Endothelial cell (in vitro differentiated cells): Measurements from ENCODE around the gene DYNLT1. TPM values are rescaled to one million over a fixed set of nuclear protein-coding genes. Genes with fewer than 3 reads are reported as not detected.
"Not testable (repeated sequence)": the region's sequence is repeated elsewhere in the genome, so short reads cannot be mapped to it uniquely, and the experiment has no call there.

ENCODE experiments used
- DNase-seq: peaks from one replicate; pipeline ENCODE4 v3.0.0; 2021; ENCODE audit warnings: low spot score
- H3K27ac Mint-ChIP-seq: one replicate; pipeline ENCODE4 v1.8.0; 2021; ENCODE audit warnings: mixed read lengths, inconsistent platforms; ENCODE audit not compliant: unreplicated experiment
- H3K27me3 Mint-ChIP-seq: one replicate; pipeline ENCODE4 v1.8.0; 2021; ENCODE audit warnings: mild to moderate bottlenecking, moderate library complexity, mixed read lengths, inconsistent platforms; ENCODE audit not compliant: unreplicated experiment
- H3K36me3 Mint-ChIP-seq: one replicate; pipeline ENCODE4 v1.8.0; 2021; ENCODE audit warnings: mild to moderate bottlenecking, low read depth, mixed read lengths, inconsistent platforms; ENCODE audit not compliant: unreplicated experiment
- H3K4me1 Mint-ChIP-seq: one replicate; pipeline ENCODE4 v1.8.0; 2021; ENCODE audit warnings: mild to moderate bottlenecking, mixed read lengths, inconsistent platforms; ENCODE audit not compliant: unreplicated experiment
- H3K4me3 Mint-ChIP-seq: one replicate; pipeline ENCODE4 v1.8.0; 2021; ENCODE audit warnings: mild to moderate bottlenecking, mixed read lengths, inconsistent platforms; ENCODE audit not compliant: unreplicated experiment
- H3K9me3 Mint-ChIP-seq: one replicate; pipeline ENCODE4 v1.8.0; 2021; ENCODE audit warnings: mixed read lengths, inconsistent platforms; ENCODE audit not compliant: unreplicated experiment
- total RNA-seq: library from RNA; stranded (reverse); fragmentation: NEBNext Ultra II Directional; extraction: Animal tissue kit (Norgen Biotek cat#: 25700); gene quantifications from one replicate; pipeline ENCODE4 v1.2.1, GENCODE V29; 2021; ENCODE audit not compliant: unreplicated experiment
- TF ChIP-seq, protein P1 (sequence below): fragments of 200-600 bp; sonication (generic); IDR thresholded peaks from one replicate; pipeline ENCODE4 v1.5.0; 2021; ENCODE audit warnings: antibody characterized with exemption; ENCODE audit not compliant: unreplicated experiment

The DYNLT1 gene
- total RNA-seq, 1 donor from 2014 or later = 115 TPM

DNA sequence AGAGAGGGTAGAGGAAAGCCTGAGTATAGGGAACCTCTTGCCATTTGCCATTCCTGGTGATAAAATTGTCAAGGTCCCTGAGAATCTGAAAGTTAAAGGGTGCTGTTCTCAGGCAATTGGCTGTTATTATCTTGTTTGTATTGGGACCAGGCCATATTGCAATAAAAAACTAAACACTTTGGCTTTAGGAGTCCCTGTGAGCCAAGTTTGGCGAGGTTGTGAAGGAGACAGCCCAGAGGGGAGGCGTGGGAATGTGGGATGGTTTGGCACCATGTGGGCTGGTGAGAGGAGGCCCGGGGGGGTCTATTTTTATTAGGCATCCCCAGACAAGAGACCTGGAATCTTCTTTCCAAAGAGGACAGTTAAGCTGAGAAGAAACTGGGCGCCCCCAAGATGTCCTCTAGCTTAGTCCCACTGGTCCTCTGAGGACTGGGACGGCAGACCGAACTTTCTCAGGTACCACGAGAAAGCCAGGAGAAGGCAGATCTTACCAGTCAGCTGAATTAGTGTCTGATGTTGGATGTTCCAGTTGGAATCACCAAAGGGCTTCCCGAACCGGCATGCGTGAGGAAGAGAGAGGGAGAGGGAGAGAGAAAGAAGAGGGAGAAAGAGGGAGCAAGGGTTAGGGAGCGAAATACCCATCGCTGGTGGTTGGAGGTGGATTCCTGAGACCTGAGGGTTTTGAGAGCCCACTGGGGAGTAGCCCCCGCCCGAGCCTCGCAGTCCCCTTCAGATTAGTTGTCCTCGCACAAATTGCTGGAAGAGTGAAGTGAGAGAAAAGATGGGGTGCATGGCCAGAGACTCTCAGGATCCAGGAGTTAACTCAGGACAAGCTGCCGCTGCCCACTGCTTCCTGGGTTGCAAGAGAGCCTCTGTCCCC lies 24.4 kb downstream of the DYNLT1 start:
- Mint-ChIP-seq H3K9me3 (no peaks in the 10 kb centered on the region), H3K4me1 (peaks cover 3% of the 10 kb centered on the region), H3K36me3 (peaks cover 44% of the 10 kb centered on the region), H3K4me3 (no peak overlapping the region), H3K27me3 (peaks cover 10% of the 10 kb centered on the region), H3K27ac (no peak overlapping the region)
- no peak for DNase-seq
- TF ChIP-seq, protein P1, sequence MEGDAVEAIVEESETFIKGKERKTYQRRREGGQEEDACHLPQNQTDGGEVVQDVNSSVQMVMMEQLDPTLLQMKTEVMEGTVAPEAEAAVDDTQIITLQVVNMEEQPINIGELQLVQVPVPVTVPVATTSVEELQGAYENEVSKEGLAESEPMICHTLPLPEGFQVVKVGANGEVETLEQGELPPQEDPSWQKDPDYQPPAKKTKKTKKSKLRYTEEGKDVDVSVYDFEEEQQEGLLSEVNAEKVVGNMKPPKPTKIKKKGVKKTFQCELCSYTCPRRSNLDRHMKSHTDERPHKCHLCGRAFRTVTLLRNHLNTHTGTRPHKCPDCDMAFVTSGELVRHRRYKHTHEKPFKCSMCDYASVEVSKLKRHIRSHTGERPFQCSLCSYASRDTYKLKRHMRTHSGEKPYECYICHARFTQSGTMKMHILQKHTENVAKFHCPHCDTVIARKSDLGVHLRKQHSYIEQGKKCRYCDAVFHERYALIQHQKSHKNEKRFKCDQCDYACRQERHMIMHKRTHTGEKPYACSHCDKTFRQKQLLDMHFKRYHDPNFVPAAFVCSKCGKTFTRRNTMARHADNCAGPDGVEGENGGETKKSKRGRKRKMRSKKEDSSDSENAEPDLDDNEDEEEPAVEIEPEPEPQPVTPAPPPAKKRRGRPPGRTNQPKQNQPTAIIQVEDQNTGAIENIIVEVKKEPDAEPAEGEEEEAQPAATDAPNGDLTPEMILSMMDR = no peak

DNA sequence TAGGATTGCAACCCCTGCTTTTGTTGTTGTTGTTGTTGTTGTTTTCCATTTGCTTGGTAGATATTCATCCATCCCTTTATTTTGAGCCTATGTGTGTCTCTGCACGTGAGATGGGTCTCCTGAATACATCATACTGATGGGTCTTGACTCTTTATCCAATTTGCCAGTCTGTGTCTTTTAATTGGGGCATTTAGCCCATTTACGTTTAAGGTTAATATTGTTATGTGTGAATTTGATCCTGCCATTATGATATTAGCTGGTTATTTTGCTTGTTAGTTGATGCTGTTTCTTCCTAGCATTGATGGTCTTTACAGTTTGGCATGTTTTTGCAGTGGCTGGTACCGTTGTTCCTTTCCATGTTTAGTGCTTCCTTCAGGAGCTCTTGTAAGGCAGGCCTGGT lies 26.3 kb downstream of the DYNLT1 start:
- not testable (repeated sequence) for DNase-seq, H3K27ac Mint-ChIP-seq, H3K9me3 Mint-ChIP-seq, H3K4me1 Mint-ChIP-seq, H3K27me3 Mint-ChIP-seq, H3K4me3 Mint-ChIP-seq
- H3K36me3 Mint-ChIP-seq = peaks cover 40% of the 10 kb centered on the region

DNA sequence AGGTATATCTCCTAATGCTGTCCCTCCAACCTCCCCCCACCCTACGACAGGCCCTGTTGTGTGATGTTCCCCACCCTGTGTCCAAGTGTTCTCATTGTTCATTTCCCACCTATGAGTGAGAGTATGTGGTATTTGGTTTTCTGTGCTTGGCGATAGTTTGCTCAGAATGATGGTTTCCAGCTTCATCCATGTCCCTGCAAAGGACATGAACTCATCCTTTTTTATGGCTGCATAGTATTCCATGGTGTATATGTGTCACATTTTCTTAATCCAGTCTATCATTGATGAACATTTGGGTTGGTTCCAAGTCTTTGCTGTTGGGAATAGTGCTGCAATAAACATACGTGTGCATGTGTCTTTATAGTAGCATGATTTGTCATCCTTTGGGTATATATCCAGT lies 29.9 kb downstream of the DYNLT1 start:
- Mint-ChIP-seq H3K36me3 (peaks cover 29% of the 10 kb centered on the region), H3K4me1 (peaks cover 13% of the 10 kb centered on the region), H3K4me3 (peak overlapping the region; percentile 71)
- H3K9me3 Mint-ChIP-seq, H3K27ac Mint-ChIP-seq, DNase-seq, H3K27me3 Mint-ChIP-seq: not testable (repeated sequence)

DNA sequence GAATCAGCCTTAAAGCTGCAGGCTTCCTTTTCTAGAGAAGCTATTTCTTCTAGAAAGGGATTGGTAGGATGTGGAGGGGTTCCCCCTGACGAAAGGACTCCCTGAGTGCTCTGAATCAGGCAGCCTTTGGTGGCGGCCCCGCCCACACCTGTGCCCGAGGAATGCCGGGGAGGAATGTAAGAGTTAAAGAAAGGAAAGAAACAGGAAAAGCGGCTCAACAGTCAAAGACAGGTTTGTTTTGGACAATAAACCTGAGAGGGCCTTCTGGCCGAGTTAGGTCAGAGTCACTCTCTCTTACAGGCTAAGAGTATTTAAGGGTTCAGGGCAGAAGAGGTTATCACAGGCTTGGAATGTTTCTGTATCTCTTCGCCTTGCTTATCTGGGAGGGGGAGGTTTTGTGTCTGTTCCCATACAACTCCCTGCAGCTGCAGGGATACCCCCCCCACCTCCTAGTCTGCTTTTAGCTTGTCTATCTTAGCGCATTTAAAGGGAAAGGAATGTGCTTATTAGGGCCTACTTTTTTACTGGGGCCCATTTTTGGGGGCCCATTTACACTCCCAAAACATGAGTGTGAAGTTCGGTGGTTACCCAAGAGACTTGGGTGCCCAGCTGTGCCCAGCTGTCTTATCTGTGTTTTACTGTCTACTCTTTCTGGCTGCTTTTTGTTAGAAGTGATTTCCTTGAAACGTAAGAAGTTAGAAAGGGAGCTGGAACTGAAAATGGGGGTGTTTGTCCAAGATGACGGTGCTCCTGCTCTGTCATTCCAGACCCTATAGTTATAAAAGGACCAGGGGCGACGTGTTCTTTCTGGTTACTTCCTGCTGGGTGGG lies 32.8 kb downstream of the DYNLT1 start:
- Mint-ChIP-seq H3K36me3 (peaks cover 35% of the 10 kb centered on the region), H3K4me1 (peaks cover 13% of the 10 kb centered on the region), H3K9me3 (no peaks in the 10 kb centered on the region), H3K27me3 (peaks cover 4% of the 10 kb centered on the region), H3K4me3 (no peak overlapping the region), H3K27ac (peak overlapping the region; percentile 64)
- TF ChIP-seq, protein P1 = no peak
- DNase-seq = no peak

DNA sequence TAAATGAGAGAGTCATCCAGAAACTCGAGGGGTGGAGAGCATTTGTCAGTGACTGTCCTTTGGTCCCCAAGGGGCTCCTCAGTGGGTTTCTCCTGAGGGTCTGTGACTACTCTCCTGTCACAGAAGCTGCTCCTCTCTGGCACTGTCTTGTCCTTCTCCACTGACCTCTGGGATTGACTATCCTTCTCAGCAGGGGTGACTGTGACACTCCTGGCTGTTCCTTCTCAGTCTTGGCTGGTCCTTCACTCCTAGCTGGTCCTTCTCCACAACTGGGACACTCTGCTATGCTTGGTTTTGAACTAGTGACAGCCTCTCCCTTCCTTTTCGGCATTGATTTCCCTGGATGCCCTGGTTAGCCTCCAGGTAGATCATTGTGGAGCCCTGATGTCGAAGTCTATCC lies 33.5 kb downstream of the DYNLT1 start:
- TF ChIP-seq, protein P1 = no peak
- peaks cover 13% of the 10 kb centered on the region for H3K4me1 Mint-ChIP-seq
- H3K4me3 Mint-ChIP-seq = no peak overlapping the region
- DNase-seq = no peak
- H3K9me3 Mint-ChIP-seq = no peaks in the 10 kb centered on the region
- no peak overlapping the region for H3K27ac Mint-ChIP-seq
- H3K36me3 Mint-ChIP-seq = peaks cover 37% of the 10 kb centered on the region
- peaks cover 4% of the 10 kb centered on the region for H3K27me3 Mint-ChIP-seq
